Measurements from ENCODE around the gene CCL14.

DNA sequence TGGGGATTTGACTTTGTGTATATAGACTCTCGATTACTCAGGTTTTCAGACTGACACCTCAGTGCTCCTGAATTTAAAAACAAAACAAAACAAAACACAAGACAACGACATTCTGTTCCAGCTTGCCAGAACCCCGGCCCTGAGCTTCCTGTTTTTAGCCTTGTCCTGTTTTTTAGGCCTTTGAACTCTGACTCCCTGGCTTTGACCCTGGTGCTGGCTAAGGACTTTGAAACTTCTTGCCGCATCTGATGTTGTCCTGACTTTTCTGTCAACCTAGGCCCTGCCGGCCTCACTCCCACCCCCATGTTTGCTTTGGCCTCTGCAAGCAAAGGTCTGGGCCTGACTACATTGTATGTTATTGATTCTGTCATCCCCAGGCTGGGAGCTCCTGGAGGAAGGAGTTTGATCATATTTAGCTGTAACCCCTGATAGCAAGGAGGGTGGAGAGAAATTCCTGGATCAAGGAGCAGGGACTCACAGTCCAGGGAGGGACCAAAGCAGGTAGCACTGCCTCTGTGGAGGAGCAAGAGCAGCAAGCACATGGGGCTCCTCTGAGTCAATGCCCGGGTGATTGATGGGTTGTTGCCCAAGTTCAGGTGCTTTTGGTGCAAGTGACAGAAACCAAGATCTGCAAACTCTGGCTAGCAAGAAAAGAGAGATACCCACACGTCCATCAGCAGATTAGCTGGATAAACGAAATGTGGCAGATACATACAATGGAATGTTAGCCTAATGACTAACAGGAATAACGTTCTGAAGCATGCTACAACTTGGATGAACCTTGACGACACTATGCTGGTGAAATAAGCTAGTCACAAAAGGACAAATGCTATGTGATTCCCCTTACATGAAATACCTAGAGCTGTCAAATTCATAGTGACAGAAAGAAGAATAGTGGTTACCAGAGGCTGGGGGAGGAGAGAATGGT, 12.9 kb downstream of the CCL14 start:
- TF ChIP-seq, protein P1, sequence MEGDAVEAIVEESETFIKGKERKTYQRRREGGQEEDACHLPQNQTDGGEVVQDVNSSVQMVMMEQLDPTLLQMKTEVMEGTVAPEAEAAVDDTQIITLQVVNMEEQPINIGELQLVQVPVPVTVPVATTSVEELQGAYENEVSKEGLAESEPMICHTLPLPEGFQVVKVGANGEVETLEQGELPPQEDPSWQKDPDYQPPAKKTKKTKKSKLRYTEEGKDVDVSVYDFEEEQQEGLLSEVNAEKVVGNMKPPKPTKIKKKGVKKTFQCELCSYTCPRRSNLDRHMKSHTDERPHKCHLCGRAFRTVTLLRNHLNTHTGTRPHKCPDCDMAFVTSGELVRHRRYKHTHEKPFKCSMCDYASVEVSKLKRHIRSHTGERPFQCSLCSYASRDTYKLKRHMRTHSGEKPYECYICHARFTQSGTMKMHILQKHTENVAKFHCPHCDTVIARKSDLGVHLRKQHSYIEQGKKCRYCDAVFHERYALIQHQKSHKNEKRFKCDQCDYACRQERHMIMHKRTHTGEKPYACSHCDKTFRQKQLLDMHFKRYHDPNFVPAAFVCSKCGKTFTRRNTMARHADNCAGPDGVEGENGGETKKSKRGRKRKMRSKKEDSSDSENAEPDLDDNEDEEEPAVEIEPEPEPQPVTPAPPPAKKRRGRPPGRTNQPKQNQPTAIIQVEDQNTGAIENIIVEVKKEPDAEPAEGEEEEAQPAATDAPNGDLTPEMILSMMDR (IDR thresholded peaks at IDR 0.05; ENCODE audit: control extremely low read depth in 1 of 3, insufficient read depth in 1 of 3, low read depth in 1 of 3, low read length in 3 of 3), result no peak
- TF ChIP-seq CBX8 (IDR thresholded peaks at IDR 0.05; ENCODE audit: borderline replicate concordance, low read depth, low read length) (no peak), RXRA (IDR thresholded peaks at IDR 0.05; ENCODE audit: insufficient read depth, low read depth, low read length) (no peak), RAD21 (IDR thresholded peaks at IDR 0.05 in 1 of 2, conservative IDR thresholded peaks at IDR 0.05 in 1 of 2; ENCODE audit: low read depth in 2 of 2, low read length in 2 of 2) (no peak), POLR2AphosphoS5 (IDR thresholded peaks at IDR 0.05; ENCODE audit: low read depth, low read length) (no peak), GTF2F1 (IDR thresholded peaks at IDR 0.05; ENCODE audit: borderline replicate concordance, low read depth, low read length) (no peak)
- TF ChIP-seq, protein P2, sequence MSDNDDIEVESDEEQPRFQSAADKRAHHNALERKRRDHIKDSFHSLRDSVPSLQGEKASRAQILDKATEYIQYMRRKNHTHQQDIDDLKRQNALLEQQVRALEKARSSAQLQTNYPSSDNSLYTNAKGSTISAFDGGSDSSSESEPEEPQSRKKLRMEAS (IDR thresholded peaks at IDR 0.05), result no peak
